HUES6 (cell line): ENCODE measurements around the gene NBEAL1.
"Not testable (repeated sequence)": the region's sequence is repeated elsewhere in the genome, so short reads cannot be mapped to it uniquely, and the experiment has no call there.

Source experiments
- H3K27ac ChIP-seq: 2 replicates; pipeline ENCODE4 v1.7.0; 2013; ENCODE audit warnings: low read depth, mild to moderate bottlenecking, low read length, inconsistent platforms
- H3K27me3 ChIP-seq: 2 replicates; pipeline ENCODE4 v1.6.1; 2013; ENCODE audit warnings: low read length; ENCODE audit not compliant: control insufficient read depth, insufficient read depth
- H3K36me3 ChIP-seq: 2 replicates; pipeline ENCODE4 v1.6.1; 2013; ENCODE audit warnings: low read length; ENCODE audit not compliant: control insufficient read depth, insufficient read depth
- H3K4me1 ChIP-seq: 2 replicates; pipeline ENCODE4 v1.6.1; 2013; ENCODE audit warnings: low read length; ENCODE audit not compliant: control insufficient read depth, insufficient read depth
- H3K4me3 ChIP-seq: 2 replicates; pipeline ENCODE4 v1.5.1; 2013; ENCODE audit warnings: low read depth, low read length
- H3K9ac ChIP-seq: one replicate; pipeline ENCODE4 v1.6.1; 2013; ENCODE audit warnings: mild to moderate bottlenecking, low read length
- H3K9me3 ChIP-seq: 2 replicates; pipeline ENCODE4 v1.6.1; 2013; ENCODE audit warnings: low read depth, low read length; ENCODE audit not compliant: control insufficient read depth, insufficient read depth

Gene NBEAL1

DNA sequence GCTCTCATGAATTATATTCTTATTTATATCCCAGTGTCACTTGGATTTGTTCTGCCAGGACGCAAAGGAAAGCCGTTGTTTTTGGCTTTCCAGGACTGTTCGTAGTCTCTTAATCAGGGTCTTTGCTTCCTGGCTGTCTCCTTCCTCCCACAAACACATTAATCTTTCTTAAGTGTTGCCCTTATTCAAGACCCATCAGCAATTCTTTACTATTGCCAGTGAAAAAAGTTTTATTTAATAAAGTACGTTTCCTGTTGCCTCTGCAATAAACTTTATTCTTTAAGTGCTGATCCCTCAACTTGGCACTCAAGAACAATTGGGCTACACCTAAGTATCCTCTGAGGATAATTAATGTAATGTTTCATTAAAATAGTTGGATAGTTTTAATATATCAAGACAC lies 155.8 kb downstream of the NBEAL1 start:
- Histone ChIP-seq H3K9me3 (no peaks in the 10 kb centered on the region), H3K27me3 (no peaks in the 10 kb centered on the region), H3K4me3 (no peak overlapping the region), H3K27ac (no peak overlapping the region), H3K9ac (no peak overlapping the region), H3K36me3 (no peaks in the 10 kb centered on the region), H3K4me1 (no peaks in the 10 kb centered on the region)

GRCh38 chr2:203175371-203175770 lies 160.7 kb downstream of the NBEAL1 start:
- Histone ChIP-seq H3K27me3 (no peaks in the 10 kb centered on the region), H3K27ac (no peak overlapping the region), H3K4me1 (no peaks in the 10 kb centered on the region), H3K4me3 (no peak overlapping the region), H3K36me3 (no peaks in the 10 kb centered on the region), H3K9ac (no peak overlapping the region), H3K9me3 (no peaks in the 10 kb centered on the region)

DNA sequence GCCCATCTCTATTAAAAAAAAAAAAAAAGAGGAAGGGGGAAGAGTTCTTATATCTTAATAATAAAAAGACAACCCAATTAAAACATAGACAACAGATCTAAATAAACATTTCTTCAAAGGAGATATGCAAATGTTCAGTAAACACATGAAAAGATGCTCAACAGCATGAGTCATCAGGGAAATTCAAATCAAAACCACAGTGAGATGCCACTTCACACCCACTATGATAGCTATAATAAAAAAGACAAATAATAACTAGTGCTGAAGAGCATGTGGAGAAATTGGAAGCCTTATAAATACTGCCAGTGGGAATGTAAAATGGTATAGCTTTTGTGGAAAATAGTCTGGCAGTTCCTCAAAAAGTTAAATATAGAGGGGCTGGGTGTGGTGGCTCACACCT lies 162.7 kb downstream of the NBEAL1 start:
- Histone ChIP-seq H3K36me3 (no peaks in the 10 kb centered on the region), H3K27me3 (no peaks in the 10 kb centered on the region), H3K4me1 (no peaks in the 10 kb centered on the region), H3K9me3 (no peaks in the 10 kb centered on the region), H3K27ac (no peak overlapping the region), H3K9ac (no peak overlapping the region), H3K4me3 (no peak overlapping the region)

GRCh38 chr2:203185864-203186263 lies 171.2 kb downstream of the NBEAL1 start:
- no peaks in the 10 kb centered on the region for H3K9me3 ChIP-seq
- no peak overlapping the region for H3K4me3 ChIP-seq
- H3K9ac ChIP-seq: no peak overlapping the region
- H3K4me1 ChIP-seq: no peaks in the 10 kb centered on the region
- H3K27me3 ChIP-seq: no peaks in the 10 kb centered on the region
- H3K36me3 ChIP-seq: peaks cover 6% of the 10 kb centered on the region
- H3K27ac ChIP-seq: no peak overlapping the region

DNA sequence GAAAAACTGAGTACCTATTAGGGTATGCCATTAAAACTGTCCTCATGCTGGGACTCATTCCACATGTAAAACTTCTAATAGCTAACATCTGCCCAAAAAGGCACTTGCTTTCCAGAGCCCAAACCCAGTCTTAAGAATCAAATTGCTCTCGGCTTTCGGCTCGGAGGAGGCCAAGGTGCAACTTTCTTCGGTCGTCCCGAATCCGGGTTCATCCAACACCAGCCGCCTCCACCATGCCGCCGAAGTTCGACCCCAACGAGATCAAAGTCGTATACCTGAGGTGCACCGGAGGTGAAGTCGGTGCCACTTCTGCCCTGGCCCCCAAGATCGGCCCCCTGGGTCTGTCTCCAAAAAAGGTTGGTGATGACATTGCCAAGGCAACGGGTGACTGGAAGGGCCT lies 175.9 kb downstream of the NBEAL1 start:
- H3K4me3 ChIP-seq, H3K4me1 ChIP-seq, H3K9ac ChIP-seq, H3K27ac ChIP-seq, H3K9me3 ChIP-seq, H3K27me3 ChIP-seq: not testable (repeated sequence)
- peaks cover 15% of the 10 kb centered on the region for H3K36me3 ChIP-seq

GRCh38 chr2:203191026-203191425 lies 176.4 kb downstream of the NBEAL1 start:
- not testable (repeated sequence) for H3K27ac ChIP-seq, H3K4me1 ChIP-seq, H3K27me3 ChIP-seq, H3K9me3 ChIP-seq, H3K4me3 ChIP-seq, H3K9ac ChIP-seq
- H3K36me3 ChIP-seq: peaks cover 15% of the 10 kb centered on the region

GRCh38 chr2:203191961-203192360 lies 177.3 kb downstream of the NBEAL1 start:
- Histone ChIP-seq H3K9ac (no peak overlapping the region), H3K27ac (no peak overlapping the region), H3K36me3 (peaks cover 15% of the 10 kb centered on the region), H3K4me1 (no peaks in the 10 kb centered on the region), H3K4me3 (no peak overlapping the region), H3K9me3 (no peaks in the 10 kb centered on the region), H3K27me3 (no peaks in the 10 kb centered on the region)

DNA sequence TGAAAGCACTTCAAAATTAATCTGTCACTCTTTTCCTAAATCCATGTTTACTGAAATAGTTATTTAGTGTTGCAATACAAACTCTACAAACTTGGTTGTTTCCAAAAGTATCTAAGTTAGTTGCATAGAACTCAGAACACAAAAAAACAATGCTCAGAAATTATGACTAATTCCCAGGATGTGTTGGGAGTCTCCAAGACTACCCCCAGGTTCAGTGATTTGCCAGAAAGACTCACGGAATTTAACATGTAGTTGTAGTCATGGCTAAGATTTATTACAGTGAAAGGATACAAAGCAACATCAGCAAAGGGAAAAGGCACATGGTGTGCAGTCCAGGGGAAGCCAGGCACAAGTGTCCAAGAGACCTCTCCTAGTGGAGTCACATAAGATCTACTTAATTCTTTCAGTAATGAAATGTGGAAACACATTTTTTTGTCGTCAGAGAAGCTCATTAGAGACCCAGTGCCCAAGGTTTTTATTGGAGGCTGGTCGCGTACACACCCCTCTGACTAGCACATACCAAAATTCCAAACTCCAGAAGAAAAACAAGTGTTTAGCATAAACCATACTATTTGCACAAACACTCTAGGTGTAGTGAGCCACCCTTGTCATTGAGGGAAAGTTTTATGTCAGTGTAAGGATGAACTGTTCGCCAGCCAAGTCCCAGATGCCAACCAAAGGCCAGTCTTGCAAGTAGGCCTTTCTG lies 180.8 kb downstream of the NBEAL1 start:
- Histone ChIP-seq H3K9ac (no peak overlapping the region), H3K9me3 (no peaks in the 10 kb centered on the region), H3K27ac (no peak overlapping the region), H3K4me1 (no peaks in the 10 kb centered on the region), H3K4me3 (no peak overlapping the region), H3K27me3 (no peaks in the 10 kb centered on the region), H3K36me3 (peaks cover 9% of the 10 kb centered on the region)

DNA sequence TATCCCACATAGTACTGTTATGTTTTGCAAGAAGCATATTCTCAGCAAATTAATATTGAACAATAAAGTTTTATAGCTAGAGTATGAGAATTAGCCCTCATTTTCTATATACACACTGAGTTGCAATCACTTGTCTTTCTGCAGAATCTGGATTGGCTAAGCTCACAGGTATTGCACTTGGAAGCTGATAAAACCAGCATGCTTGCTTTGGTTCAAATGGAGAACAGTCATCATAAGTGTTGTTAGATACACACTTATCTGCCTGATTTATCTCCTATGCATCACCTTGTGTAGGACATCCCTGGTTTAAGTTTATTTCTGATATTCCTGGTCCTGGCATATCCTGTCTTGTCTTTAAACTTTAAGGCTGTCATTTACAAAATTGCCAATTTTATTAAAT lies 186.2 kb downstream of the NBEAL1 start:
- Histone ChIP-seq H3K27ac (no peak overlapping the region), H3K27me3 (no peaks in the 10 kb centered on the region), H3K9ac (no peak overlapping the region), H3K36me3 (no peaks in the 10 kb centered on the region), H3K9me3 (no peaks in the 10 kb centered on the region; the same call in 1 of the 2 replicates), H3K4me3 (no peak overlapping the region), H3K4me1 (no peaks in the 10 kb centered on the region)

GRCh38 chr2:203201426-203201825 lies 186.8 kb downstream of the NBEAL1 start:
- Histone ChIP-seq H3K9me3 (no peaks in the 10 kb centered on the region; the same call in 1 of the 2 replicates), H3K4me3 (no peak overlapping the region), H3K27ac (no peak overlapping the region), H3K9ac (no peak overlapping the region), H3K4me1 (no peaks in the 10 kb centered on the region), H3K36me3 (0 out of 2 replicates have a peak, but pooled peaks cover 2% of the 10 kb centered on the region), H3K27me3 (no peaks in the 10 kb centered on the region)

DNA sequence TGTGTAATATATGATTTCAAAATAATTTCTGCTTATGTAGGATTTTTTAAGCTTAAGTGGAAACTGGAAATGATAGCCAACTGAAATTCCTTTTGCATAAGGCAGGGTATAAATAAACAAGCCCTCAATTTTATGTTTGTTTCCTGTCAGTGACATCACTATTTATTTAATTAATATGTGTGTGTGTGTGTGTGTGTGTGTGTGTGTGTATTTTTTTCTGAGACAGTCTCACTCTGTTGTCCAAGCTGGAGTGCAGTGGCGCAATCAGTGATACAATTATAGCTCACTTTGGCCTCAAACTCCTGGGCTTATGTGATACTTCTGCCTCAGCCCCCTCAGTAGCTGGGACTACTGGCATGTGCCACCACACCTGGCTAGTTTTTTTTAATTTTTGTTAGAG lies 194.9 kb downstream of the NBEAL1 start:
- peaks cover 2% of the 10 kb centered on the region; the same call in 1 of the 2 replicates for H3K36me3 ChIP-seq
- H3K9ac ChIP-seq: no peak overlapping the region
- no peaks in the 10 kb centered on the region; the same call in 1 of the 2 replicates for H3K9me3 ChIP-seq
- no peaks in the 10 kb centered on the region for H3K27me3 ChIP-seq
- no peak overlapping the region for H3K27ac ChIP-seq
- no peaks in the 10 kb centered on the region for H3K4me1 ChIP-seq
- no peak overlapping the region for H3K4me3 ChIP-seq
